H1 (cell line): Measurements from ENCODE around the gene ZNF281. TPM values are rescaled to one million over a fixed set of nuclear protein-coding genes. Genes with fewer than 3 reads are reported as not detected.

Source experiments
- CTCF ChIA-PET: fragments of 300-600 bp; sonication (Branson Sonifier 250); formaldehyde crosslinking; loops from one replicate; lab custom pipeline; 2021; ENCODE audit not compliant: partially characterized antibody; lab: Charles Lee
- POLR2A ChIA-PET: fragments of 300-600 bp; sonication (Branson Sonifier 250); formaldehyde crosslinking; loops from one replicate; lab custom pipeline; 2021; ENCODE audit warnings: inconsistent platforms; ENCODE audit not compliant: partially characterized antibody; lab: Charles Lee
- DNase-seq, 2 experiments: peaks; one replicate each; pipeline versions ENCODE4 v3.0.0 to v3.0.0-alpha.2; 2010 to 2022; ENCODE audit warnings: low spot score in 2 of 2, low read depth in 1 of 2, mixed read lengths in 1 of 2
- FAIRE-seq: peaks from 2 replicates; lab custom pipeline; 2011; peaks lifted over from hg19 to GRCh38; lab: Jason Lieb, UNC
- H2AFZ ChIP-seq: 2 replicates; pipeline ENCODE4 v1.8.1; 2012; ENCODE audit warnings: low read length, inconsistent platforms
- H2AK5ac ChIP-seq: 2 replicates; pipeline ENCODE4 v1.6.1; 2013; ENCODE audit warnings: low read depth, low read length
- H2BK120ac ChIP-seq: replicated peaks from 2 replicates; pipeline ENCODE3; 2013; ENCODE audit warnings: low read depth, low read length, inconsistent platforms
- H2BK12ac ChIP-seq: 2 replicates; pipeline ENCODE4 v1.6.1; 2013; ENCODE audit warnings: low read depth, low read length
- H2BK15ac ChIP-seq: 2 replicates; pipeline ENCODE4 v1.6.1; 2013; ENCODE audit warnings: low read length
- H2BK20ac ChIP-seq: 2 replicates; pipeline ENCODE4 v1.6.1; 2013; ENCODE audit warnings: low read length
- H2BK5ac ChIP-seq: 2 replicates; pipeline ENCODE4 v1.6.1; 2013; ENCODE audit warnings: low read depth, low read length
- H3K14ac ChIP-seq: 2 replicates; pipeline ENCODE4 v1.6.1; 2013; ENCODE audit warnings: inconsistent platforms; ENCODE audit not compliant: insufficient read length
- H3K18ac ChIP-seq: 2 replicates; pipeline ENCODE4 v1.6.1; 2013; ENCODE audit warnings: low read length; ENCODE audit errors: extremely low read depth
- H3K23ac ChIP-seq: 2 replicates; pipeline ENCODE4 v1.6.1; 2013; ENCODE audit warnings: inconsistent platforms; ENCODE audit not compliant: insufficient read length
- H3K23me2 ChIP-seq: 2 replicates; pipeline ENCODE4 v1.6.1; 2013; ENCODE audit warnings: low read depth, low read length
- H3K27ac ChIP-seq: 2 replicates; pipeline ENCODE4 v1.6.1; 2011; ENCODE audit warnings: low read depth, low read length, inconsistent platforms
- H3K27me3 ChIP-seq, 4 experiments: replicated peaks in 1 of 4; 1 replicate in 1 of 4; 2 replicates in 3 of 4; pipeline versions ENCODE4 v1.6.1 to v1.8.1; 2011 to 2013; ENCODE audit warnings: low read length in 3 of 4, mild to moderate bottlenecking in 3 of 4, inconsistent platforms in 2 of 4, mixed read lengths in 2 of 4, moderate library complexity in 1 of 4; ENCODE audit not compliant: control insufficient read depth in 3 of 4, insufficient read depth in 3 of 4; ENCODE audit errors: extremely low read depth in 1 of 4
- H3K36me3 ChIP-seq, 4 experiments: 2 replicates each; pipeline versions ENCODE4 v1.6.1 to v1.8.1; 2011 to 2013; ENCODE audit warnings: mild to moderate bottlenecking in 4 of 4, low read length in 3 of 4, moderate library complexity in 2 of 4, control low read depth in 1 of 4, inconsistent platforms in 1 of 4; ENCODE audit not compliant: insufficient read depth in 4 of 4, control insufficient read depth in 2 of 4
- H3K4ac ChIP-seq: replicated peaks from 2 replicates; pipeline ENCODE3; 2013; ENCODE audit warnings: low read length, low read depth, mixed read lengths, inconsistent platforms; ENCODE audit not compliant: insufficient read length
- H3K4me1 ChIP-seq, 4 experiments: replicated peaks in 1 of 4; 1 replicate in 1 of 4; 2 replicates in 3 of 4; pipeline versions ENCODE4 v1.6.1 to v1.8.1; 2011 to 2013; ENCODE audit warnings: low read length in 3 of 4, inconsistent platforms in 2 of 4, mixed read lengths in 1 of 4; ENCODE audit not compliant: insufficient read depth in 4 of 4, control insufficient read depth in 3 of 4
- H3K4me2 ChIP-seq, 2 experiments: 2 replicates each; pipeline versions ENCODE4 v1.6.1 to v1.8.1; 2011 to 2013; ENCODE audit warnings: low read depth in 2 of 2, low read length in 2 of 2, control low read depth in 1 of 2, inconsistent platforms in 1 of 2, mild to moderate bottlenecking in 1 of 2; ENCODE audit not compliant: insufficient read depth in 1 of 2
- H3K4me3 ChIP-seq, 4 experiments: fragments of 200-600, 300-600 bp in 1 of 4; sonication (generic), shearing (Covaris generic), sonication (Bioruptor Twin) in 1 of 4; 2 replicates each; pipeline versions ENCODE4 v1.5.1 to v1.8.1; 2011 to 2016; ENCODE audit warnings: low read length in 4 of 4, low read depth in 3 of 4, control low read depth in 2 of 4, inconsistent platforms in 2 of 4, mild to moderate bottlenecking in 2 of 4, mixed read lengths in 1 of 4, moderate library complexity in 1 of 4; ENCODE audit not compliant: insufficient read depth in 2 of 4; ENCODE audit errors: extremely low read depth in 1 of 4
- H3K56ac ChIP-seq: replicated peaks from 2 replicates; pipeline ENCODE3; 2013; ENCODE audit warnings: low read depth, mild to moderate bottlenecking, mixed read lengths, low read length, inconsistent platforms; ENCODE audit not compliant: insufficient read length
- H3K79me1 ChIP-seq: 2 replicates; pipeline ENCODE4 v1.6.1; 2013; ENCODE audit warnings: low read depth, low read length, control low read depth
- H3K79me2 ChIP-seq, 2 experiments: 2 replicates each; pipeline versions ENCODE4 v1.6.1 to v1.8.1; 2012 to 2013; ENCODE audit warnings: low read length in 2 of 2, mild to moderate bottlenecking in 2 of 2, inconsistent platforms in 1 of 2; ENCODE audit not compliant: insufficient read depth in 2 of 2, control insufficient read depth in 1 of 2
- H3K9ac ChIP-seq, 4 experiments: replicated peaks in 1 of 4; 1 replicate in 1 of 4; 2 replicates in 3 of 4; pipeline versions ENCODE4 v1.6.1 to v1.8.1; 2011 to 2013; ENCODE audit warnings: low read depth in 3 of 4, low read length in 3 of 4, control low read depth in 2 of 4, mild to moderate bottlenecking in 2 of 4, moderate library complexity in 2 of 4, inconsistent platforms in 1 of 4; ENCODE audit errors: extremely low read depth in 1 of 4
- H3K9me3 ChIP-seq, 2 experiments: 2 replicates each; pipeline versions ENCODE4 v1.6.1 to v1.8.1; 2012 to 2013; ENCODE audit warnings: mild to moderate bottlenecking in 2 of 2, moderate library complexity in 2 of 2, control low read depth in 1 of 2, inconsistent platforms in 1 of 2, low read depth in 1 of 2, low read length in 1 of 2, mixed read lengths in 1 of 2; ENCODE audit not compliant: insufficient read depth in 2 of 2
- H4K20me1 ChIP-seq, 2 experiments: replicated peaks in 1 of 2; 2 replicates each; pipeline versions ENCODE3 to v1.8.1; 2011 to 2013; ENCODE audit warnings: inconsistent platforms in 2 of 2, low read length in 2 of 2, mild to moderate bottlenecking in 1 of 2; ENCODE audit not compliant: insufficient read depth in 2 of 2, control insufficient read depth in 1 of 2
- H4K5ac ChIP-seq: 2 replicates; pipeline ENCODE4 v1.6.1; 2013; ENCODE audit warnings: low read length, low read depth, mixed read lengths, inconsistent platforms; ENCODE audit not compliant: insufficient read length
- H4K8ac ChIP-seq: 2 replicates; pipeline ENCODE4 v1.8.0; 2013; ENCODE audit warnings: mild to moderate bottlenecking, moderate library complexity, low read length, inconsistent platforms; ENCODE audit not compliant: insufficient read depth; ENCODE audit errors: extremely low read depth
- H4K91ac ChIP-seq: replicated peaks from 2 replicates; pipeline ENCODE3; 2013; ENCODE audit warnings: low read length, mixed read lengths, inconsistent platforms; ENCODE audit not compliant: insufficient read length
- BACH1 ChIP-seq: IDR thresholded peaks from 2 replicates; pipeline ENCODE4 v1.6.1; 2012; ENCODE audit warnings: low read length, improper control_type of control experiment
- CHD1 ChIP-seq: IDR thresholded peaks from 2 replicates; pipeline ENCODE4 v1.6.1; 2012; ENCODE audit warnings: low read depth, low read length, improper control_type of control experiment
- HDAC6 ChIP-seq: IDR thresholded peaks from one replicate; pipeline ENCODE4 v1.7.1; 2012; ENCODE audit warnings: low read depth, mild to moderate bottlenecking, inconsistent platforms, low read length, moderate library complexity
- JUN ChIP-seq: IDR thresholded peaks from 2 replicates; pipeline ENCODE4 v1.6.1; 2011; ENCODE audit warnings: low read depth, mild to moderate bottlenecking, improper control_type of control experiment, low read length
- RFX5 ChIP-seq: IDR thresholded peaks from 2 replicates; pipeline ENCODE4 v1.6.1; 2011; ENCODE audit warnings: low read depth, low read length, improper control_type of control experiment, borderline replicate concordance
- RNF2 ChIP-seq: fragments of 200-900, 300-1000 bp; sonication (generic); IDR thresholded peaks from 2 replicates; pipeline ENCODE4 v1.7.1; 2016; ENCODE audit warnings: borderline replicate concordance, low read depth, mild to moderate bottlenecking, antibody characterized with exemption, low read length; ENCODE audit not compliant: poor library complexity, severe bottlenecking; ENCODE audit errors: missing control alignments
- SP1 ChIP-seq: IDR thresholded peaks from 2 replicates; pipeline ENCODE4 v1.6.1; 2011; ENCODE audit warnings: low read depth, low read length
- WGBS, 2 experiments: shearing (Covaris generic) in 1 of 2; methylation state at CpG; one replicate each; pipeline versions ENCODE4 v1.1.6 to v1.1.7; 2013 to 2015; ENCODE audit warnings: low lambda C conversion rate in 2 of 2, mixed read lengths in 2 of 2, inconsistent platforms in 1 of 2, low coverage in 1 of 2, missing lambda C conversion rate in 1 of 2; ENCODE audit not compliant: insufficient replicate concordance in 2 of 2, insufficient coverage in 1 of 2, insufficient read length in 1 of 2; ENCODE audit errors: extremely low coverage in 1 of 2, missing lambda C conversion rate in 1 of 2; 5-methylcytosine and 5-hydroxymethylcytosine counted together
- polyA plus RNA-seq, 7 experiments: library from polyadenylated mRNA; depleted of rRNA in 3 of 7; stranded (reverse) in 5 of 7; unstranded in 2 of 7; fragments of >200 nt in 5 of 7; fragments of 200-250 nt in 2 of 7; gene quantifications; 1 replicate in 5 of 7; 2 replicates in 1 of 7; 4 replicates in 1 of 7; pipeline versions ENCODE4 v1.2.1 to v1.2.3, GENCODE V29; 2011 to 2013; ENCODE audit warnings: missing spikeins in 2 of 7, mixed read lengths in 2 of 7
- total RNA-seq: library from RNA; stranded (reverse); fragmentation: NEBNext Ultra II Directional; extraction: Animal tissue kit (Norgen Biotek cat#: 25700); gene quantifications from 2 replicates; pipeline ENCODE4 v1.2.1, GENCODE V29; 2021

The ZNF281 gene
- total and polyA plus RNA-seq, 2 of the 8 experiments (the other 6 are each of a cell fraction or from before 2014, with no cell fraction given) = 19.5 to 61.4 TPM

GRCh38 chr1:200458780-200459179 lies 48.9 kb upstream of the ZNF281 start:
- Histone ChIP-seq H3K23me2 (no peaks in the 10 kb centered on the region), H3K27me3 (no peaks in the 10 kb centered on the region), H3K4me3 (no peak overlapping the region), H3K4ac (no peak overlapping the region), H2BK12ac (no peak overlapping the region), H3K79me2 (no peaks in the 10 kb centered on the region), H3K79me1 (no peaks in the 10 kb centered on the region; the same call in 1 of the 2 replicates), H2AK5ac (no peak overlapping the region), H4K5ac (no peak overlapping the region), H3K14ac (no peak overlapping the region), H4K91ac (no peak overlapping the region), H4K8ac (no peak overlapping the region; the same call in 1 of the 2 replicates), H3K4me1 (no peaks in the 10 kb centered on the region), H4K20me1 (peaks cover 0 to 2% of the 10 kb centered on the region in 2 experiments), H3K23ac (no peak overlapping the region), H3K27ac (no peak overlapping the region), H2BK5ac (no peak overlapping the region), H3K36me3 (no peaks in the 10 kb centered on the region; a peak in 1 of 8 replicates), H3K9me3 (no peaks in the 10 kb centered on the region), H2BK15ac (no peak overlapping the region), H2AFZ (no peak overlapping the region), H2BK120ac (no peak overlapping the region), H3K56ac (no peak overlapping the region), H2BK20ac (no peak overlapping the region), H3K18ac (no peak overlapping the region), H3K4me2 (no peak overlapping the region), H3K9ac (no peak overlapping the region)
- WGBS, 2 experiments = 94% methylated on average over 14 of the region's 14 CpGs; no CpG with 5 or more reads in 1 of the 2 experiments
- POLR2A ChIA-PET = interaction anchor here (1.5 kb wide), 1 partner anchor 16 kb away, joined by 7 read pairs; no protein-coding TSS in a partner anchor
- DNase-seq (no peak), FAIRE-seq (no peak)
- CTCF ChIA-PET = interaction anchor here (0.8 to 2.7 kb wide), 3 partner anchors 167 to 200 kb away, joined by 3 to 12 read pairs (median 3); no protein-coding TSS in a partner anchor
- TF ChIP-seq RFX5 (no peak), SP1 (no peak), CHD1 (no peak), BACH1 (no peak), RNF2 (no peak), HDAC6 (no peak), JUN (no peak)
